VCaP (cell line): Measurements from ENCODE around the gene GSS.

Experiments
- H3K27ac ChIP-seq: fragments of 450-650 bp; 2 replicates; pipeline ENCODE4 v1.5.1; 2017
- CTCF ChIP-seq: fragments of 450-650 bp; conservative IDR thresholded peaks from 2 replicates; pipeline ENCODE4 v1.5.1; 2017; ENCODE audit warnings: mild to moderate bottlenecking, moderate library complexity

GSS gene

GRCh38 chr20:34938466-34939163 lies 17.0 kb downstream of the GSS start:
- TF ChIP-seq CTCF, result no peak
- peak overlapping the region; percentile 32 for H3K27ac ChIP-seq

GRCh38 chr20:34931771-34932170 lies 23.8 kb downstream of the GSS start:
- no peak overlapping the region for H3K27ac ChIP-seq
- no peak for TF ChIP-seq CTCF

DNA sequence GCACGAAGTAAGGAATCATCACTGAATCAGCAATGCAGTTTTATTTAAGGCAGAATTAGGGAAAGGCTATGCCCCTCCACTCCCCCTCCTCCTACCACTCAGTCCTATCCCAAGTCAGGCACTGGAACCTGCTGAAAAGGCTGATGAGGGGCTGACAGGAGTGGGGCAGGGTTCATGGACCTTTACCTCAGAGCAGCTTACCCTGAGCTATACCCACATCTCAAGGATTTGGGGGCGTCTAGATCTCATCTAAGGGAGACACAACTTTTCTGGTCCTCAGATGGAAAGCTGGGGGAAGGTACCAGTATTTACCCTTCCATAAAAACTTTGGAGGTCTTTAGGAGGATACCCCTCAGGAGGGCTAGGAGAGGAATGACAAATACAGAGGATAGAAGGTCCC lies 27.2 kb downstream of the GSS start:
- no peak overlapping the region for H3K27ac ChIP-seq
- TF ChIP-seq CTCF, result no peak

GRCh38 chr20:34927736-34928135 lies 27.9 kb downstream of the GSS start:
- no peak overlapping the region for H3K27ac ChIP-seq
- TF ChIP-seq CTCF, result no peak

- no peak for TF ChIP-seq CTCF
- no peak overlapping the region for H3K27ac ChIP-seq
Measured at GRCh38 chr20:34926581-34926980, 29.0 kb downstream of the GSS start.

GRCh38 chr20:34925981-34926380 lies 29.6 kb downstream of the GSS start:
- no peak for TF ChIP-seq CTCF
- no peak overlapping the region for H3K27ac ChIP-seq

- no peak for TF ChIP-seq CTCF
- no peak overlapping the region for H3K27ac ChIP-seq
Measured at GRCh38 chr20:34925341-34925740, 30.3 kb downstream of the GSS start.
